Activated T-cell treated with anti-CD3 and anti-CD28 coated beads, Interleukin-2, amount 50 U/mL, for 72 hours (primary cell): ENCODE data around the gene TP73. TPM values are rescaled to one million over a fixed set of nuclear protein-coding genes. Genes with fewer than 3 reads are reported as not detected.
"Not testable (repeated sequence)": the region's sequence is repeated elsewhere in the genome, so short reads cannot be mapped to it uniquely, and the experiment has no call there.

ENCODE experiments used
- ATAC-seq, 2 donors: fragments of 150-1000 bp; cut with Tn5 transposase; replicated peaks in 1 of 2; 2 replicates each; pipeline ENCODE4 v1.10.0; 2021; ENCODE audit warnings: moderate library complexity in 2 of 2, mild to moderate bottlenecking in 1 of 2
- DNase-seq, 2 donors: peaks; one replicate each; pipeline ENCODE4 v3.0.0; 2021 to 2022; ENCODE audit warnings: mixed read lengths in 1 of 2
- H3K27ac Mint-ChIP-seq: one replicate; pipeline ENCODE4 v1.8.0; 2022; ENCODE audit warnings: mild to moderate bottlenecking, moderate library complexity, mixed read lengths
- H3K27me3 Mint-ChIP-seq: one replicate; pipeline ENCODE4 v1.8.0; 2022; ENCODE audit warnings: low read depth, mixed read lengths
- H3K36me3 Mint-ChIP-seq, 2 donors: one replicate each; pipeline ENCODE4 v1.8.0; 2022; ENCODE audit warnings: mixed read lengths in 2 of 2, mild to moderate bottlenecking in 1 of 2; ENCODE audit not compliant: insufficient read depth in 2 of 2
- H3K4me1 Mint-ChIP-seq: one replicate; pipeline ENCODE4 v1.8.0; 2022; ENCODE audit warnings: low read depth, mixed read lengths
- H3K4me3 Mint-ChIP-seq, 2 donors: one replicate each; pipeline ENCODE4 v1.8.0; 2022; ENCODE audit warnings: mild to moderate bottlenecking in 2 of 2, mixed read lengths in 2 of 2, moderate library complexity in 2 of 2
- H3K9me3 Mint-ChIP-seq, 2 donors: one replicate each; pipeline ENCODE4 v1.8.0; 2022; ENCODE audit warnings: mixed read lengths in 2 of 2
- total RNA-seq, 2 donors: library from RNA; stranded (reverse); gene quantifications; one replicate each; pipeline ENCODE4 v1.2.3, GENCODE V29; 2022

Gene TP73
- total RNA-seq, 2 donors from 2014 or later, result 0.65 to 1.3 TPM

DNA sequence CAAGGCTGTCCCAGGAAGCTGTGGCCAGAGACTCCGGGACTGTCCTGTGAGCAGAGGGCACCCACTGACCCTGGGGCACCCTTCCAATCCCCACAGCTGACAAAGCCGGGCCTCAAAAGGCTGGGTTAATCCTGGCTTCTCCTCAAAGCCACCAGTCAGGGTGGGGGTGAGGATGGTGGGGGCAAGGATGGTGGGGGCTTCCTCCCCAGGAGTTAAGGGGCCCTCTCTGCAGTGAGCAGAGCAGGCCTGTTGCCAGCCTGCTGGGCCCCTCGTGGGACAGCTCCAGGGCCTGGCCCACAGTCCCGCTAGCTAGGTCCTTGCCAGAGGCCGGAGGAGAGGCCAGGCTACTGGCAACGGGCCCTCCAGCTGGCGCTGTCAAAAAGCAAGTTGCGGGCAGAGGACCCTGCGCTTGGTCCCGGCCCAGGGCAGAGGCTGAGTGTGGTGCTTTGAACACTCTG is 62.0 kb downstream of the TP73 start:
- H3K4me3 Mint-ChIP-seq, result no peak overlapping the region
- no peak overlapping the region for H3K27ac Mint-ChIP-seq
- no peak for DNase-seq
- no peaks in the 10 kb centered on the region for H3K4me1 Mint-ChIP-seq
- H3K27me3 Mint-ChIP-seq, result no peaks in the 10 kb centered on the region
- no peaks in the 10 kb centered on the region for H3K9me3 Mint-ChIP-seq
- H3K36me3 Mint-ChIP-seq, result no peaks in the 10 kb centered on the region
- ATAC-seq, result no peak

DNA sequence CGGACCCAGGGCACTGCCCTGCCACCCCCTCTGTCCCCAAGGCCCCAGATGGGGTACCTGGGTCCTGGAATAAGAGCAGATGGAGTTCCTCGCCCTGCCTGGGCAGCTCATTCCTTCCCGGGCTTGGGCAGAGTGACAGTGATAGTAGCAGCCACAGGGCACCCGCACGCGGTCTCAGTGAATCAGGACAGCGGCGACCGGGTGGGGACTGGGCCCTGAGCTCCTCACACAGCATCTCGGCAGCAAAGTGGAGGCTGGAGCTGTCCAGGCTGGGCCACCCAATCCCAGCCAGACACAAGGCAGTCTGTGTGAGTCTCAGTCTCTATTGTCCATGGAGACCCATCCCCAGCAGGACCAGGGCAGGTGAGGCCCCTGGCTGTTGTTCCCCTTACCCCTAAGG is 62.5 kb downstream of the TP73 start:
- no peaks in the 10 kb centered on the region for H3K27me3 Mint-ChIP-seq
- DNase-seq (no peak), ATAC-seq (no peak)
- no peaks in the 10 kb centered on the region for H3K36me3 Mint-ChIP-seq
- H3K4me1 Mint-ChIP-seq, result no peaks in the 10 kb centered on the region
- H3K4me3 Mint-ChIP-seq, result no peak overlapping the region
- H3K9me3 Mint-ChIP-seq, result no peaks in the 10 kb centered on the region
- no peak overlapping the region for H3K27ac Mint-ChIP-seq

GRCh38 chr1:3716351-3716750 is 64.0 kb downstream of the TP73 start:
- ATAC-seq, result no peak
- no peaks in the 10 kb centered on the region for H3K36me3 Mint-ChIP-seq

DNA sequence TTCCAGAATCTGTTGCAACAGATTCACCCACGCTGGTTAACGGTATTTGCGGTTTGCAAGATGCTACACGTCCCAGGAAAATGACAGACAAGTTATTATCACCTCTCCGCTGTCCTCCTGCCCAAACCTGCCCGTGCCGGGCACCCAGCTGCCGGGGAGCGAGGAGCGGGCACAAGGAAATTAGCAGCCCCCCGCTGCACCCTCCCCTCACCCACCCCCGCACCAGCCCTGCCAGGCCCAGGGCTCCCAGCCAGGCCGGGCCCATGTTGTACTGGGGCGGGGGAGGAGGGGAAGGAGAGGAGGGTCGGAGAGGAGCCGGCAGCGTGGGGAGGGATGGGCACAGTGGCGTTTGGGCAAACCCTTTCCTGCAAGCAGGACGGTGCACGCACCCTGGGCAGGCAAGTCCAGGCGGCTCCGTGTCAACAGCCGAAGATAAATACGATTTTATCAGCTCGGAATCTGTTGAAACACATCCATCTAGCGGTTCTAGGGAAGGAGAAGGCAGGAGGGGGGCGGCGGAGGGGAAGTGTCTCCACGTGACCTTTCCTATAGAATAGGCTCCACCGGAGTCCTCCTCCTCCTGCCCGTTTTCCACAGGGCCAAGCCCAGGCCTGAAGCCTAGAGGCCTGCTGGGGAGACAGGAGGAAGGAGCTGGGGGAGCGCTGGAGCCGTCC is 64.9 kb downstream of the TP73 start:
- H3K27me3 Mint-ChIP-seq, result no peaks in the 10 kb centered on the region
- DNase-seq (no peak), ATAC-seq (no peak)
- no peaks in the 10 kb centered on the region for H3K36me3 Mint-ChIP-seq
- no peak overlapping the region for H3K4me3 Mint-ChIP-seq
- H3K9me3 Mint-ChIP-seq, result no peaks in the 10 kb centered on the region
- no peak overlapping the region for H3K27ac Mint-ChIP-seq
- no peaks in the 10 kb centered on the region for H3K4me1 Mint-ChIP-seq

More at GRCh38 chr1:3716351-3716750, 64.0 kb downstream of the TP73 start:
- no peaks in the 10 kb centered on the region for H3K27me3 Mint-ChIP-seq
- H3K4me1 Mint-ChIP-seq, result no peaks in the 10 kb centered on the region
- H3K9me3 Mint-ChIP-seq, result no peaks in the 10 kb centered on the region
- no peak overlapping the region for H3K4me3 Mint-ChIP-seq
- H3K27ac Mint-ChIP-seq, result no peak overlapping the region
- no peak for DNase-seq

DNA sequence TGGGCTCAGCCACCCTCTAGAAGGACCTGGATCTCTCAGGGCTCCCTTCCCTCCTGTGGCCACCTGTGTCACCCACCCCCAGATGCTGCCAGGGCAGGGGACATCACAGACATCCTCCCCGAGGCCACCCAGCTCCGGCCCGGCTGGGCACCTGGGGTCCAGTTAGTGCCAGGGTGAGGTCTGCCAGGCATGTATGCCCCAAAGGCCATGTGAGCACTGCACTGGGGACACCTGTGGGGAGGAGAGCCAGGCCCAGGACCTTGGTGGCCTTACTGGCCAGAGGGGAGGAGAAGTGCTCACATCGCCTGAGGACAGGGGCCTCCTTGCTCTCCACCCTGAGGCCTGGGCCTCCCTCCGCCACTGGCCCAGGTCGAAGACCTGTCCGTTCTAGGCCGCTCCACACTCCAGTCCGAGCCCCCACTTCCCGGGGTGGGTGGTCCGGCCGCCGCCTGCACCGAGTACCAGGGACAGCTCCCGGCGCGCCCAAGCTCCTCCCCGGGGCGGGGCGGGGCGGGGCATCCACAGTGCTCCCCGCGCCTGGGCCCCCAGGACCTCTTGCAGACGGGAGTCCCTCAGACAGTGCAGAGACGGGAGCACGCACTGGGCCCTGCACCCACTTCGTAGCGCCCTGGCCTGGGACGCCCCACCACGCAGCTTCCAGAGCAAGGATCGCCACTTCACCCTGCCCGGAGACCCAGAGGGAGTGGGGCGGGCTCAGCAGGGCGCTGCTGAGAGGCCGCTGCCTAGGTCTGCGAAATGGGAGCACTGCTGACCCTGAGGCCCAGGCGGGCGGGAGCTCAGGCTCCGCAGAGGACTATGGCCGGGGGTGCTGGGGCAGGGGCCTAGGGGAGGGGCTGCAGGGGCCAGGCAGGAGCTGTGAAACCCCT is 65.6 kb downstream of the TP73 start:
- Mint-ChIP-seq H3K27me3 (no peaks in the 10 kb centered on the region), H3K4me1 (no peaks in the 10 kb centered on the region), H3K9me3 (no peaks in the 10 kb centered on the region), H3K4me3 (no peak overlapping the region), H3K36me3 (no peaks in the 10 kb centered on the region), H3K27ac (no peak overlapping the region)
- DNase-seq (no peak), ATAC-seq (peak; percentile 23 to 34)

GRCh38 chr1:3718764-3719163 is 66.4 kb downstream of the TP73 start:
- Mint-ChIP-seq H3K9me3 (no peaks in the 10 kb centered on the region), H3K4me3 (no peak overlapping the region)
- ATAC-seq, result no peak

GRCh38 chr1:3721955-3722465 is 69.7 kb downstream of the TP73 start:
- no peak overlapping the region for H3K27ac Mint-ChIP-seq
- H3K27me3 Mint-ChIP-seq, result peaks cover 7% of the 10 kb centered on the region
- ATAC-seq (no peak), DNase-seq (no peak)
- no peaks in the 10 kb centered on the region for H3K9me3 Mint-ChIP-seq
- no peaks in the 10 kb centered on the region for H3K36me3 Mint-ChIP-seq
- no peak overlapping the region for H3K4me3 Mint-ChIP-seq
- H3K4me1 Mint-ChIP-seq, result no peaks in the 10 kb centered on the region

More at GRCh38 chr1:3718764-3719163, 66.4 kb downstream of the TP73 start:
- no peaks in the 10 kb centered on the region for H3K36me3 Mint-ChIP-seq
- H3K4me1 Mint-ChIP-seq, result no peaks in the 10 kb centered on the region
- no peaks in the 10 kb centered on the region for H3K27me3 Mint-ChIP-seq
- DNase-seq, result no peak
- no peak overlapping the region for H3K27ac Mint-ChIP-seq

DNA sequence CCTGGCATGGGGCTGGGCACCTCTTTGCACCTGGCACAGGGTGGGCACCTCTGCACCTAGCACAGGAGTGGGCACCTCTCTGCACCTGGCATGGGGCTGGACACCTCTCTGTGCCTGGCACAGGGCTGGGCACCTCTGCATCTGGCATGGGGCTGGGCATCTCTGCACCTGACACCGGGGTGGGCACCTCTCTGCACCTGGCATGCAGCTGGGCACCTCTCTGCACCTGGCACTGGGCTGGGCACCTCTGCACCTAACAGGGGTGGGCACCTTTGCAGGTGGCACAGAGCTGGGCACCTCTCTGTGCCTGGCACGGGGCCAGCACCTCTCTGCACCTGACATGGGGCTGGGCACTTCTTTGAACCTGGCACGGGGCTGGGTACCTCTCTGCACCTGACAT is 70.5 kb downstream of the TP73 start:
- H3K36me3 Mint-ChIP-seq, result no peaks in the 10 kb centered on the region
- no peak overlapping the region for H3K27ac Mint-ChIP-seq
- H3K4me3 Mint-ChIP-seq, result no peak overlapping the region
- no peaks in the 10 kb centered on the region for H3K9me3 Mint-ChIP-seq
- no peak for DNase-seq
- H3K27me3 Mint-ChIP-seq, result peaks cover 7% of the 10 kb centered on the region
- H3K4me1 Mint-ChIP-seq, result no peaks in the 10 kb centered on the region
- ATAC-seq, result no peak

DNA sequence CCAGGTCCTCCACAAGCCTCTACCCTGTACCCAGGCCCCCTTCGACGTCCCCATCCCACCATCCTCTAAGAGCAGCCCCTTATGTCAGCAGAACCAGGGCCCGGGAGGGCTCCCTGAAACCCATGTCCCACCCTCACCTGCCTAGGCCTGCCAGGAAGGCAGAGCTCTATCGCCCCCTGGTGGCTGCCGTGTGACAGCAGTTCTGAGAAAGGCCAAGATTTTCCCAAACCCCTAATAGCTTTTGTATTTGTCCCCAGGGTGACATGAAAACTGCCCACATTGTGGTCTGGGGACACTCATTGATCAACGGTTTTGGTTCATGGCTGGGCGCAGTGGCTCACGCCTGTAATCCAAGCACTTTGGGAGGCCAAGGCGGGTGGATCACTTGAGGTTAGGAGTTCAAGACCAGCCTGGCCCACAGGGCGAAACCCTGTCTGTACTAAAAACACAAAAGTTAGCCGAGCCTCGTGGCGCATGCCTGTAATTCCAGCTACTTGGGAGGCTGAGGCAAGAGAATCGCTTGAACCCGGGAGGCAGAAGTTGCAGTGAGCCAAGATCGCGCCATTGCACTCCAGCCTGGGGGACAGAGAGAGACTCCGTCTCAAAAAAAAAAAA is 72.2 kb downstream of the TP73 start:
- not testable (repeated sequence) for H3K4me3 Mint-ChIP-seq, H3K9me3 Mint-ChIP-seq, H3K27ac Mint-ChIP-seq, H3K4me1 Mint-ChIP-seq, H3K36me3 Mint-ChIP-seq
- peak; percentile 79 to 81 for DNase-seq
- peaks cover 14% of the 10 kb centered on the region for H3K27me3 Mint-ChIP-seq
- ATAC-seq, result peak; percentile 61 to 63

DNA sequence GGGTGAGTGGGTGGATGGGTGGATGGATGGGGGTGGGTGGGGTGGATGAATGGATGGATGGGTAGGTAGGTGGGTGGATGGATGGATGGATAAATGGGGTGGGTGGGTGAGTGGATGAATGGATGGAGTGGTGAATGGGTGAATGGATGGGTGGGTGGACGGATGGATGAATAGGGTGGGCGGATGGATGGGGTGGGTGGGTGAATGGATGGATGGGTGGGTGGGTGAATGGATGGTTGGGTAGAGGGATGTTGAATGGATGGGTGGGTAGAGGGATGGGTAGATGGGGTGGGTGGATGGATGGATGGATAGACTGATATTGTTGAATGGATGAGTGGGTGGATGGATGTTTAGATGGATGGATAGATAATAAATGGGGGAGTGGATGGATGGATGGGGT is 73.0 kb downstream of the TP73 start:
- ATAC-seq (no peak), DNase-seq (no peak)
- H3K36me3 Mint-ChIP-seq, result no peaks in the 10 kb centered on the region
- H3K4me3 Mint-ChIP-seq, result no peak overlapping the region
- no peak overlapping the region for H3K27ac Mint-ChIP-seq
- peaks cover 14% of the 10 kb centered on the region for H3K27me3 Mint-ChIP-seq
- no peaks in the 10 kb centered on the region for H3K4me1 Mint-ChIP-seq
- H3K9me3 Mint-ChIP-seq, result no peaks in the 10 kb centered on the region

DNA sequence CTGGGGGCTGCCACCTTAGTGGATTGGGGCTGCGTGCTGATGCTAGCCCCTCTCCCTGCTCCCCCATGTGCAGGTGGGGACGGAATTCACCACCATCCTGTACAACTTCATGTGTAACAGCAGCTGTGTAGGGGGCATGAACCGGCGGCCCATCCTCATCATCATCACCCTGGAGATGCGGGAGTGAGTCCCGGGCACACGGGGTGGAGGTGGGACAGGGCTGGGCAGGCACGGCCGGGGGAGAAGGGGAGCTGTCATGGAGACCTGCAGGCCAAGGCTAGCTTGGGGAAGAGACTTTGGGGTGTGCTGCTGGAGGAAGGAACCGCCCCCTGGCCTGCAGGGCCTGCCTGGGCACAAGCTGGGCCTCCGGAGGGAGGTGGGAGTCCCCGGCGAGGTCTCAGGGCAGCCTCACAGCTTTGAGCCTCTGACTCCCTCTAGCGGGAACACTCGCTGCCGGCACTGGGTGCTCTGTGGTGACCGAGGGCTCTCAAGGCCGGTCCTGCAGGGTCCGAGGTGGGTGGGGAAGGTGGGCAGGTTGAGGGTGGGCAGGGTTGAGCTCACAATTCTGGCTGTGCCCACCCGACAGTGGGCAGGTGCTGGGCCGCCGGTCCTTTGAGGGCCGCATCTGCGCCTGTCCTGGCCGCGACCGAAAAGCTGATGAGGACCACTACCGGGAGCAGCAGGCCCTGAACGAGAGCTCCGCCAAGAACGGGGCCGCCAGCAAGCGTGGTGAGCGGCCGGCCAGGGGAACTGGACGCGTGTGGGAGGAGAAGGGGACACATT is 74.9 kb downstream of the TP73 start:
- Mint-ChIP-seq H3K4me3 (no peak overlapping the region), H3K27me3 (peaks cover 14% of the 10 kb centered on the region), H3K27ac (no peak overlapping the region), H3K9me3 (no peaks in the 10 kb centered on the region), H3K36me3 (no peaks in the 10 kb centered on the region), H3K4me1 (no peaks in the 10 kb centered on the region)
- ATAC-seq, result peak; percentile 33 to 39
- peak in 1 of 2 donors; percentile 25 for DNase-seq

DNA sequence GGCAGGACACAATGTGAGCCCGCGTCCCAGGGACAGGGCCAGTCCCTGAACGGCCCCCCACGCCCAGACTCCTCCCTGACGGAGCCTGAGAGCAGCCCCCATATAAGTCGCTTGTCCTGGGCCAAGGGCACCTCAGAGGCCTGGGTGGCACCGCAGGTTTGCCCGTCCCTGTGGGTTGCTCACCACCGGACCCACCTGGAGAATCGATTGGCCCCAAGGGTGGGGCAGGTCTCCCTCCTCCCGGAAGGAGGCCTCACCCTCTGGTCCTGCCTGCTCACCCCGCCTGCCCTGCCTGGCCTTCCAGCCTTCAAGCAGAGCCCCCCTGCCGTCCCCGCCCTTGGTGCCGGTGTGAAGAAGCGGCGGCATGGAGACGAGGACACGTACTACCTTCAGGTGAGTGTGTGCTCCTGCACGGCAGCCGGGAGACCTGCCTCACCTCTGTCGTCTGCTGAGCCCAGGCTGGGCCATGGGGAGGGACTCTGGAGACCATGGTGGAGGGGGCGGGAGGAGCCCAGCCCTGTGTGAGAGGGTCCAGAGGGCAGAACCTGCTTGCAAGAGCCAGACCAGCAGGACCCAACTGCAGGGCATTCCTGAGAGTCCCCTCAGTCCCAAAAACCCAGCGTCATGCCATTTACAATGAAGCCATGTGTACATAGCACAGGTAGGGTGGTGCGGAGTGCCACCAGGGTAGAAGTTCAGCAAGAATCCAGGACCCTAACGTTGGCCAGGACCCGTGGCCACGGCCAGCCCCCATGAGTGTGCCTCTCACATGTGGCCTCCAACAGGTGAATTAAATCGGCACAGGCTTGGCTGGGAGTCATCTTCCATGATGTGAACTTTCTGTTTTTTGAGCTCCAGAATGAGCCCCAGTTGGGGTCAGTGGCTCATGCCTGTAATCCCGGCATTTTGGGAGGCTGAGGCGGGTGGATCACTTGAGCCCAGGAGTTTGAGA is 75.8 kb downstream of the TP73 start:
- Mint-ChIP-seq H3K9me3 (no peaks in the 10 kb centered on the region), H3K36me3 (no peaks in the 10 kb centered on the region), H3K4me1 (no peaks in the 10 kb centered on the region), H3K4me3 (no peak overlapping the region), H3K27me3 (peaks cover 14% of the 10 kb centered on the region), H3K27ac (no peak overlapping the region)
- DNase-seq, result no peak
- ATAC-seq, result no peak
